Activated CD8-positive, alpha-beta memory T cell treated with anti-CD3 and anti-CD28 coated beads, Interleukin-2, amount 50 U/mL, for 4 hours (primary cell): ENCODE data around the gene WFDC12.

Source experiments
- DNase-seq: peaks from one replicate; pipeline ENCODE4 v3.0.0-alpha.2; 2020

WFDC12 gene

GRCh38 chr20:45114465-45115385, 9.5 kb downstream of the WFDC12 start, which contains the start of gene WFDC5:
TSS of gene WFDC5 (minus strand) at chr20:45115174. CDS start at chr20:45115083, 91 bp downstream.
- DNase-seq: no peak

GRCh38 chr20:45113865-45114264, 10.4 kb downstream of the WFDC12 start:
- DNase-seq: no peak

DNA sequence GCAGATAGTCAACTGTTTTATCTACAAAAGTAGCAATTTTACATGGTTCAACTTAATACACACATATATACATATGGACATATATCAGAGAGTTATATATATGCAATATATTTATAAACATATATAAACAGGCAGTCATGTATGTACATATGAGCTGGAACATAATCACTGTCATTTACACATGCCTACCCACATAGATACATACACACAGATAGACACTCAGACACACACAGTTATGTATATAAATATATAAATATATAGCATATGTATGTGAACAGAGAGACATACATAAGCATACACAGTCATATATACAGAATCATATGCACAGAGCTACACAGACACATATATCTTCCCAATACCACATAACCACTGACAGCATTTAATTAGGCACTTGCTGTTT, 11.5 kb downstream of the WFDC12 start:
- DNase-seq: no peak

GRCh38 chr20:45111799-45112471, 12.3 kb downstream of the WFDC12 start:
- DNase-seq: no peak

DNA sequence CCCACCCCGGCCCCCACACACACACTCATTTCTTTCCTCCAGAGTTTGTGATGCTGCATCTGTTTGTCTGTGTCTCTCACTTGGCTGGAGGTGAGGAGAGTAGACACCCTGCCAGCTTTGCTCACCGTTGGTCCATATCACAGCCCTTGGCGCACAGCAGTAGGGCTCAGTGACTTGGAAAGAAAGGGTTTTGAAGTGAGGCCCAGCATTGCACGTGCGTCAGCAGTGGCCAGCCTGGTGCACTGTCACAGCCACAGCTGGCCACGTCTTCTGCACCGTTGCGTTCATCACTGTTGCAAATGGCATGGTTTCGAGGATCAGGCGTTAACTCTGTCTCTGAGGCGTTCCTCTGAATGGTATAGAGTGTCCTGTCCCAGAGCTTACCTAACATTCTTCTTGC, 13.0 kb downstream of the WFDC12 start:
- DNase-seq: no peak

GRCh38 chr20:45110301-45110700, 14.0 kb downstream of the WFDC12 start:
- DNase-seq: no peak

DNA sequence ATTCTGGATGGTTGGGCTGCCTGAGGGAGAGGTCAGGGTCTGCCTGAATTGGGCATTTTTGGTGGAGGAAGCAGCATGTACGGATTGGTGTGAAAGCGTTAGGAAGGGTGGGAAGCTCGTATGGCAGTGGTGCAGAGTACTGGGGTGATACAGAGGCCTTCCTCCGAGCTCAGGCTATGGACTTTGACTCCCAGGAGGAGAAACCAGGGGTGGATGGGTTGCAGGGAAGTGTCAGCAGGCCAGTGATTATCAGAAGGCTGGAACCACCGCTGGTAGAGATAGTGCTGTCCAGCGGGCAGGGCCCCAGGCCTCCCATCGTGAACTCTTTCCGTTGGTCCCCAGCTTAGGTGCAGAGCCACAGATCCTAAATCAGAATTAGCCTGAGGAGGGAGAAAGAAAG, 14.6 kb downstream of the WFDC12 start:
- no peak for DNase-seq

GRCh38 chr20:45105317-45105716, 18.9 kb downstream of the WFDC12 start:
- DNase-seq: no peak

- DNase-seq: no peak
Measured at GRCh38 chr20:45104786-45105185, 19.5 kb downstream of the WFDC12 start.

- no peak for DNase-seq
Measured at GRCh38 chr20:45103072-45103471, 21.2 kb downstream of the WFDC12 start.

GRCh38 chr20:45101333-45101850, 22.9 kb downstream of the WFDC12 start:
- DNase-seq: no peak

- DNase-seq: no peak
Measured at GRCh38 chr20:45100563-45101245, 23.6 kb downstream of the WFDC12 start, which contains the start of gene KCNS1. TSS of gene KCNS1 (minus strand) at chr20:45101127. CDS start at chr20:45099236, 1,891 bp downstream.

- no peak for DNase-seq
Measured at GRCh38 chr20:45098103-45098773, 26.0 kb downstream of the WFDC12 start.

- DNase-seq: peak; percentile 34
Measured at GRCh38 chr20:45097485-45098102, 26.7 kb downstream of the WFDC12 start.

DNA sequence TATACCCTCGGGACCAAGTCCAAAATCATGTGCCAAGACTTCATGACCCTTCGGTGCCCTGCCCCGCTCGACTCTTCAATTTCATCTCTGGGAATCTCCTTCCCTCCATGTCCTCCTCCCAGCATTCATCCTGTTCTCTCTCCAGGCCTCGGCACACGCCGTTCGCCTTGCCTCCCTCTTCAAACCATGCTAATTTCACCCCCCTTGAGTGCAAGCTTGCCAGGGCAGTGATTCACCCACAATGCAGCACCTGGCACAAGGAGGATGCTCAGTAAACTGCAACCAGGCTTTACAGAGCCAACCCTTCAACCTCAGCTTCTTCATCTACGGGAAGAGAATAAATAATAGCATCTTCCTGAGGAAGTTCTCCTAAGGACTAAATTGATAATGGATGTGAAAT, 27.5 kb downstream of the WFDC12 start:
- no peak for DNase-seq

DNA sequence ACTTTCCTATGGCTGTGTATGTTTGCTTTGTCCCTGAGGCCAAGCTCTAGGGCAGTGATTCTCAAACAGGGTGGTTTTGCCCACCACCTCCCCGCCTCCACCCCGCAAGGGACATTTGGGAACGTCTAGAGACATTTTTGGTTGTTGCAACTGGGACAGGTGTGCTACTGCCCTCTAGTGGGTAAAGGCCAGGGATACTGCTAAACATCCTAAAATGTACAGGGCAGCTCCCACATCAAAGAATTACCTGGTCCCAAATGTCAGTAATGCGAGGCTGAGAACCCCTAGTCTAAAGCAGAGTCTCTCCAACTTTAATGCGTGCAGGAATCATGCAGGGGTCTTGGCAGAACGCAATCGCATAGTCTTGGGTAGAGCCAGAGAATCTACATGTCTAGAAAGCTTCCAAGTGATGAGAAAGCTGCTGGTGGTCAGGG, 28.4 kb downstream of the WFDC12 start:
- DNase-seq: peak; percentile 60

DNA sequence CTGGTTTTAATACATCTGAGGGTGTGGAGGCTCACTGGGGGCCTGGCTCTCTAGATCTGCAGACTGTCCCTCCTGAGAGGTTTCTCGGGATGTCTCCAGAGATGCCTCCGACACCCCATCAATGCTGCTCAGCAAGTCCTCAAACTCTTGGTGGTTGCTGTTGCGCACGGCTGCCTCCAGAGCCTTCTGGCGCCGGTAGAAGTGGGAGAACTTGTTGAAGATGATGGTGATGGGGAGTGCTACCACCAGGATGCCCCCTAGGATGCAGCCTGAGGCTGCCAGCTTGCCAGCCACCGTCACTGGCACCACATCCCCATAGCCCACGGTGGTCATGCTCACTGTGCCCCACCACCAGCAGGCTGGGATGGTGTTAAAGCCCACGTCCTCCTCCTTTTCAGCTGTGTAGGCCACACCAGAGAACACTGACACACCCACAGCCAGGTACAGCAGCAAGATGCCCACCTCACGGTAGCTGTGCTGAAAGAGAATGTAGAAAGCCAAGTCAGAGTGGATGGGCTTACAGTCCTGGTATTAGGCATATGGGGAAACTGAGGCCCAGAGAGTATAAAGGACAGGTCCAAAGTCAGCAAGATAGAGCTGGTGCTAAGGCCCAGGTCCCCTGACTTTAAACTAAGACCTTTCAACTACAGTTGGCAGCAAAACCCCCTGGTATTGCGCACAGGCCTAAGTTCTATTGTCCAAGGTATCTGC, 29.2 kb downstream of the WFDC12 start:
- no peak for DNase-seq

DNA sequence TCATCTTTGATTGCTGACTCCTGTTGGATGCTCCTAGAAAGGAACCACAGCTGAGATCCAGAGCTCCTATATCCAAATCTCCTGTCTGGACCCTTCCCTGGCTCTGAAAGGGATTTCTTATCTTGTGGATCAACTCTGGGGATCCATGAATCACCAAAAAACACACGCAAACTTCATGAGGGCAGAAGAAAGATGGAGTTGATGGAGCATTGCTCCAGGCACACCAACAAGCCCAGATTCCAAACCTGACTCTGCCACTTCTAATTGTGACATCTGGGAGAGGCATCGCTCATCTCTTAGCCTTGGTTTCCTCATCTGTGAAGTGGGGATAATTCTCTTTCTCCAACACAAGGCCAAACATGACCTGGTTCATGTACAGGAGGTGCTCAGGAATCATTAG, 30.1 kb downstream of the WFDC12 start:
- no peak for DNase-seq

DNA sequence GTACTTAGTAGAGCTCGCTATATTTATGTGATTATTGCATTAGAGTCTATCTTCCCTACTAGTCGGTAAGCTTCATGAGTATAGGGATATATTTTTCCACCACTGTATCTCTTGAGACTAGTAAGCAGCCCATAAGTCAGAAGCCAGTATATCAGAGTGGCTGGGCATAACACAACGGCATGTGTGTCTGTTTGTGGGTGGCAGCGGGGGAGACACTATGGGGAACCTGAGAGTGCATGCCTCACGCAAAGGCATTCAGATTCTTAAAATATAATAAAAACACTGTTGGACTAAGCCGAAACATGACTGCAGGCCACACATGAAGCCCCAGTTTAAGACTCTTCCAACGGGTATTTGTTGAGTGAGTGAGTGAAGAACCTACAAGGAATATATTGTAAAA, 31.4 kb downstream of the WFDC12 start:
- no peak for DNase-seq

DNA sequence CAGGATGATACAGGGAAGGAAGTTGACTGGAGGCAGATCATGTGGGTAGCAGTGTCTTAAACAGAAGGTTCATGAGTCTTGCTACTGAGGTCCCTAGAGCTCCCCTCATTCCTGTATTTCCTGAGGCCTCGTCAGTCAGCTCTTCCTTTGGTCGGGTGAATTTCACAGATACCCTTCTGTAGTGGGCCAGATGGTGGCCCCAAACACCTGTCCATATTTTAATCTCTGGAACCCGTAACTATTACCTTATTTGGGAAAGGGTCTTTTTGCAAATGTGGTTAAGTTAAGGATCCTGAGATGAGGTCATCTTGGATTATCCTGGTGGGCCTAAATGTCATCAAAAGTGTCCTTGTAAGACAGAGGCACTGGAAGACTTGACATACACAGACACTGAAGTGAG, 32.9 kb downstream of the WFDC12 start:
- DNase-seq: no peak

- DNase-seq: no peak
Measured at GRCh38 chr20:45090481-45090880, 33.8 kb downstream of the WFDC12 start.
